GM18511 (cell line): ENCODE measurements around the gene CAPN7.
"Not testable (repeated sequence)": the region's sequence is repeated elsewhere in the genome, so short reads cannot be mapped to it uniquely, and the experiment has no call there.

ENCODE experiments used
- ATAC-seq: cut with Tn5 transposase; IDR thresholded peaks from one replicate; pipeline ENCODE4 v1.9.1; 2021; ENCODE audit warnings: mild to moderate bottlenecking, moderate library complexity; ENCODE audit not compliant: unreplicated experiment

CAPN7 gene

DNA sequence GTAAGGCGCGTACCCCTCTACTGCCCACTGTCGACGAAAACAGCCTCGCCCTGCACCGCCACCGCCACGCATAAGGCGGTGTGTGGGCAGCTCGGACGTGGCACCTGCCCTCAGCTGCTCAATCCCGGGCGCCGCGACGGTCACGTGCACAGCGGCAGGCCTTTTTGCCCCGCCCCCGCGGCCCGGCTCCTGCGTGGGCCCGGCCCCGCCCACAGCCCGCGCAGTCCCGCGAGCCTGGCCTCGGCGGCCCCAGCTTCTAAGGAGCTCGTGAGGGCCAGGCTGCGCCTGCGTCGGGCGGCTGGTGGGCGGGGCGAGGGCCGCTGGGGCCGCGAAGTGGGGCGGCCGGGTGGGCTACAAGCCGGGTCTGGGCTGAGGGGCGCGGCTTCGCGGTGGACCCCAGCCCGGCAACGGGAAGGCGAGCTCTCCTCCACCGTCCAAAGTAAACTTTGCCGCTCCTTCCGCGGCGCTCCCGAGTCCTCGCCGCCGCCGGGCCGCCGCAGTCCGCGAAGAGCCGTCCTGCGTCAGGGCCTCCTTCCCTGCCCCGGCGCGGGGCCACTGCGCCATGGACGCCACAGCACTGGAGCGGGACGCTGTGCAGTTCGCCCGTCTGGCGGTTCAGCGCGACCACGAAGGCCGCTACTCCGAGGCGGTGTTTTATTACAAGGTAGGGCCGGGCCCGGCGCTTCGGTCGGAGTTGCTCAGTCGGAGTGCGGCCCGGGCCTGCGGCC, at the start of gene CAPN7:
Gene CAPN7, plus strand, starts transcription at position 313 of the 728 bp plus-strand sequence. Its CDS starts 250 bp downstream, at position 563.
- peak; percentile 88 for ATAC-seq

DNA sequence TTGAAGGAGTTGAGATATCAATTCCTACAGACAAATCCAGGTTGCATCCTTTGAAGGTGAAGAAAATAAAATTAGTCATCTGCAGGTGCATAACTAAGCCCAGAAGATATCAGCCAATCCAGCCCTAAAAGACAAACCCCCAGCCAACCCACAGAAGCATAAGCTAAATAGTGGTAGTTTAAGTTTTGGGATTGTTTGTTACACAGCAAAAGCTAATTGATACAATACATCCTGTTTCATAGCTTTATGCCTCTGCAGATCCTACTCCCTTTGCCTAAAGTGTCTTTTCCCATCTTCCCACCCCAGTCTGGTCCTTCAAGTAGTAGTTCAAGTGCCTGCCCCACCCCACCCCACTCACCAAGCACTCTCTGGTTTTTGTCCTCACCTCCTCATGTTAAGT, 48.6 kb upstream of the CAPN7 start:
- no peak for ATAC-seq

DNA sequence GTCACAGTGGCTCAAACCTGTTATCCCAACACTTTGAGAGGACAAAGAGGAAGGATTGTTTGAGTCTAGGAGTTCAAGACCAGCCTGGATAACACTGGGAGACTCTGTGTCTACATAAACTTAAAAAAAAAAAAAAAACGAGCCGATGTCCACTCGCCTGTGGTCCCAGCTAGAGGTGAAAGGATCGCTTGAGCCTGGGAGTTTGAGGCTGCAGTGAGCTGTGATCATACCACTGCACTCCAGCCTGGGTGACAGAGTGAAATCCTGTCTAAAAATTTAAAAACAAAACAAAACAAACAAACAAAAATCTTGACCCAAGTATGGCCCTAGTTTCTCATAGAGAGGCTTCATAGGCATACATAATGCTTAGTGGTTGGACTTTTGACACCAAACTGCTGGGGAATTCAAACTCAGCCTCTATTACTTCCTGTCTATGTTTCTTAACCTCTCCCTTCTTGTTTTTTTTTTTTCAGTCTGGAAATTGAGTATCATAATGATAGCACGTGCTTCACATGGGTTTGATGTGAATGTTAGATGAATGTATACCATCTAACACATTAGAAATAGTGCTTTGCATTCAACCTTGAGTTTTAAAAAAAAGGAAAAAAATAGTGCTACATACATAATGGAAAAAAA, 46.4 kb upstream of the CAPN7 start:
- no peak for ATAC-seq

DNA sequence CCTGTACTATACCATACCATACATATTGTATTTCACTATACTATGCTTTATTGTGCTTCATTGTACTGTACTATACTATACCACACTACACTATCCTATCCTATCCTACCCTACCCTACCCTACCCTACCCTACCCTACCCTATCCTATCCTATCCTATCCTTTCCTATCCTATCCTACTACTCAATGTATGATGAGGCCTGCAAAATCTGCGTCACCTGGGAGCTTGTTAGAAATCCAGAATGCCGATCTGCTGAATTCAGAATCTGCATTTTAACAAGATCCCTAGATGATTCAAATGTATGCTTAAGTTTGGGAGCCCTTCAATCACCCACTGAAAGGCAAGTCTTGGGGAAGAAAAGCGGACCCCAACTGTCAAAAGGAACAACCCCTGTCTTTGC, 45.4 kb upstream of the CAPN7 start:
- no peak for ATAC-seq

DNA sequence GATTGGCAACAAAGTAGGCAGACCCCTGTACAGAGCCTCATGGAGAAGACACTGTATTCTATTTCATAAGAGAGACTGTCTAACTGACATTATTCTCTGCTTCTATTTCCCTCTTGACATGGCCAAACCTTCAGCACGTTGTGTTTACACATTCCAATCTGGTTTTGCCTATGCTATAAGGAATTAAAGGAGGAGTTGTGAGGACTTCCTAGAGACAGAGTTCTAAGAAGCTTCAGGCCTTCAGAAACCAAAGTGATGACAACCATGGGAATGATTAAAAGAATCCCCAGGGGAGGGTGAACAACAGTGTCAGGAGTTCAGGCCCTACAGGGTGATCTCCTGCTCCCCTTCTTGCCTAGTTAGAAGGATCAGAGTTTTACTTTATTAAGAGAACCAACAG, 44.9 kb upstream of the CAPN7 start:
- ATAC-seq: no peak

DNA sequence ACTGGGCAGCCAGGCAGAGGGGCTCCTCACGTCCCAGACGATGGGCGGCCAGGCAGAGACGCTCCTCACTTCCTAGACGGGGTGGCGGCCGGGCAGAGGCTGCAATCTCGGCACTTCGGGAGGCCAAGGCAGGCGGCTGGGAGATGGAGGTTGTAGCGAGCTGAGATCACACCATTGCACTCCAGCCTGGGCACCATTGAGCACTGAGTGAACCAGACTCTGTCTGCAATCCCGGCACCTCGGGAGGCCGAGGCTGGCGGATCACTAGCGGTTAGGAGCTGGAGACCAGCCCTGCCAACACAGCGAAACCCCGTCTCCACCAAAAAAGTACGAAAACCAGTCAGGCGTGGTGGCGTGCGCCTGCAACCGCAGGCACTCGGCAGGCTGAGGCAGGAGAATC, 42.4 kb upstream of the CAPN7 start:
- not testable (repeated sequence) for ATAC-seq

DNA sequence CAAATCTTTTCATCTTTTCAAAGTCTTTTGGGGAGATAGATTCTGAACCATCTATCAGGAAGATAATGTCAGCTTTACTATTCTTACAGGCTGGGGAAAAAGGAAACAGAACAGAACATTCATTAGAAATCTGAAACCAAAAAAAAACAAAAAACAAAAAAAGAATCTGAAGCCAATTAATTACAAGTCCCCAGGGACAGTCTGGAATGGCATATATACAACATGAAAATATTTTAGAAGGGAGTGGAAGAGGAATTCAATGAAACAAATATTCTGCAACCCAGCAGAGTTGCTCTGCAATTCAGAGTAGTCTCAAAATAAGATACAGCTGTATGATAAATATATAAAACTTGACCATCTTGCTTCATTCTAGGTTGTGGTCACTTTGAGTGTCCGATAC, 41.7 kb upstream of the CAPN7 start:
- no peak for ATAC-seq

DNA sequence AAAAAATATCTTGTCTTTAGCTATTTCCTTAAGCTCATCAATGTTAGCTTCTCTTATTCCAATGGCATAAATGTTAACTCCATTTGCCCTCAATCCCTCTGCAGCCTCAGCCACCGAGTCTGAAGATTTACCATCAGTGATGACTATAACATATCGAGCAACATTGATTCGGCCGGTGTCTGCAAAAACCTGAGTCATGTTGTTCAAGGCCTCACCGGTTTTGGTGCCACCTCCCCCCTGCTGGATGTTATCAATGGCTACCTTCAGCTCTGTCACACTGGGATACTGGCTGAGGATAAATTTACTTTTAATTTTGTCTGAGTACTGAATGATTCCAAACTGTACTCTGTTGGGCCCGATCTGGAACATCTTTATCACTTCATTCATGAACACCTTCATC, 41.0 kb upstream of the CAPN7 start:
- no peak for ATAC-seq

DNA sequence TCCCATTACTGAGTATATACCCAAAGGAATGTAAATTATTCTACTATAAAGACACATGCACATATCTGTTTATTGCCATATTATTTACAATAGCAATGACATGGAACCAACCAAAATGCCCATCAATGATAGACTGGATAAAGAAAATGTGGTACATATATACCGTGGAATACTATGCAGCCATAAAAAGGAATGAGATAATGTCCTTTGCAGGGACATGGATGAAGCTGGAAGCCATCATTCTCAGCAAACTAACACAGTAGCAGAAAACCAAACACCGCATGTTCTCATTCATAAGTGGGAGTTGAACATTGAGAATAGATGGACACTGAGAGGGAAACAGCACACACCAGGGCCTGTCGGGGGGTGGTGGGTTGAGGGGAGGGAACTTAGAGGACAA, 39.7 kb upstream of the CAPN7 start:
- not testable (repeated sequence) for ATAC-seq

DNA sequence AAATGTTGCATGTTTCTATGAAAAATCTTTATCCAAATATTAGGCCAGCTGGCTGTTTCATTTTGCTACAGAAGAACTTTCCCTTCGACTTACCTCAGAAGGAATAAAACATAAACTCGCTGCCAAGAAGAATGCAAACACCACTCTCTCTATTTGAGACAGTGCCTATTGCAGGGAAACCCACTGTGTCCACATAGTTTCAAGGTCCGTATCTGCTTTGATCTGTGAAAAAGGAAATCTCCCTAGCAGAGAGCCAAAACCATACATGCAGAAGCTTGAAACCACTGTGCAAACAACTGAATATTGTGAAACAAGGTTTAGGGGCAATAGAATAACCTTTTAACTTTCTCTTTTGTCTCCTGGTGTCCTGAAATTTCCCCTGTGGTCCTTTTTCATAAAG, 35.0 kb upstream of the CAPN7 start:
- peak; percentile 86 for ATAC-seq

DNA sequence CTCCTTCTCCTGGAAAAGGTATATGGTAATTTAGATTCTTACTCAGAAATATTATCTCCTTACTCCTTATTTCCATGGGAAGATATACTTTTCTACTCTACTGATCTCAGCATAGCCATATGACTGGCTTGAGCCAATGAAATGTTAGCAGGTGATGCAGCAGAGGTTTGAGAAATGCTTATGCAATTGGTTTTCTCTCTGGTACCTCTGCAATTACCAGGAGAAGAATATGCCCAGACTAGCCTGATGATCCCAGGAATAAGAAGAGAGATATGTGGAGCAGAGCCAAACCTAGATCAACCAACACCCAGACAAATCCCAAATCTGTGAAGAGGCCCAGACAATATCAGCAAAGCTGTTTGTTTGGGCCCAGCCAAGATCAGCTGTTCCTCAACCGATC, 33.2 kb upstream of the CAPN7 start:
- ATAC-seq: no peak

DNA sequence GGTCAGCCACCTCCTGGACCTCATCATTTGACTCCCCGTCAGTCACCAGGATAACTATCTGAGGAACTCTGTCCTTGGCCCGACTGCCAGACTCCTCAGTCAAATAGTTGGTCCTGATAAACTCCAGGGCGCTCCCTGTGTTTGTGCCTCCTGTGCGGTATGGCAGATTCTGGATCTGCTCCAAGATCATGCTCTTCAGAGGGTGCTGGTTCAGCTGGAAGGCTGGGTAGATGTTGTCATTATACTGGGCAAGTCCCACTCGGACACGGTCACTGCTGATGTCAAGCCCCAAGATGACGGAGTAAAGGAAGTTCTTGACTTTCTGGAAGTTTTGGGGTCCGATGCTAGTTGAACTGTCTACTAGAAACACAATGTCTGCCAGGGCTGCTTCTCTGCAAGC, 31.1 kb upstream of the CAPN7 start:
- no peak for ATAC-seq

DNA sequence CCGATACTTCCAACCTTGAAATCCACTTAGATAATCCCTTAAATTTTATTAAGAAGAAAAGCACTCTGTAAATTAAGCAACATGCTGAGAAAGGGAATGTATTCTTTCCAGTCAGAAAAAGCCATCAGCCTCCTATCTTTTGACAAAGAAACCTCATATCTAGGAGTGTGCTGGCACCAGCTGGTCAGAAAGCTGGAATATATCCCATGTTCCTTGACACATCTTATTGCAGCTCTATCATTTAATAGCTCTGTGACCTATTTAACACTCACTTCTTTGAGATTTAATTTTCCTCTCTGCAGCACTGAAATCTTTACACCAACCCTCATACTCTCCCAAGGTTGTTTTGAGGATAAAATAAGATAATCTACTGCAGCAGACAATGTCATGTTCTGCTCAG, 30.4 kb upstream of the CAPN7 start:
- no peak for ATAC-seq

DNA sequence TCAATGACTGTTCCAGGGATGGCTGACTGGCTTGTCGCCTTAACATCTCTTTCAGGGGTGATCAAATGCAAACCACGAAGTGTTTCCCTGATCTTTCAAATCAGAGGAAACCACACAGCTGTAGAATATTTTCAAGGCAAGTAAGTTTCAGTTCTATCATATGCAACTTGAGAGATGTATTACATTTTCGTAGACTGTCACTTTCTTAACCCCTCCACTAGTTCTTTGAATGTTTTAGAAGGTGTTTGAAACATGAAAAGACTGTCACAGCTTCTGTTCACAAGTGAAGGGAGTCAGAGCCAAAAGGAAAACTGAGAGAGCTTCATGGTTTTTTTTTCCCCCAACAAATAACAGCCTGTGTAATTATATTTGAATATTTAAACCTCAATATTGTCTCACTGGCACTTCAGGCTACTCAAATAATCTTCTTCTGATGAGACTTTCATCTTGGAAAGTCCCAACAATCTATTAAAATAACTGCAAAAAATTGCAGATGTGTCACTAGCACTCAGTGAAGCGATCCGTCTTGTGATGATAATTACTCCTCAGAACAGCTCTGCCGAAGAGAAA, 25.9 kb upstream of the CAPN7 start:
- ATAC-seq: peak; percentile 80

DNA sequence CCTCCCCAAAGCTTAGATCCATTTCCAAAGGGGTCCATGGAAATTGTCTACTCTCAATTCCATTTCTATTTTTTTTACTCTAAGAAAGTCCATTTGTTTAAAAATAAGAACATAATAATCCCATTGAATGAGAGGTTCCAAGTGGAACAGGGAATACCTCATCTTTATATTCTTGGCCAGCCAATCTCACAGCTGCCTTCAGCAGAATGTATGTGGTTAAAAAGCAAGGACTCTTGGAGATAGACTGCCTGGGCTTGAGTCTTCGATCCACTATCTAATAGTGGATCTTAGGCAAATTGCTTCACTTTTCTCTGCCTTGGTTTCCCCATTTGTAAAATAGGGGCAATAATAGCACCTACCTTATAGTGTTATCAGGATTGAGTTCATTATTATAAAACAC, 24.5 kb upstream of the CAPN7 start:
- ATAC-seq: no peak

DNA sequence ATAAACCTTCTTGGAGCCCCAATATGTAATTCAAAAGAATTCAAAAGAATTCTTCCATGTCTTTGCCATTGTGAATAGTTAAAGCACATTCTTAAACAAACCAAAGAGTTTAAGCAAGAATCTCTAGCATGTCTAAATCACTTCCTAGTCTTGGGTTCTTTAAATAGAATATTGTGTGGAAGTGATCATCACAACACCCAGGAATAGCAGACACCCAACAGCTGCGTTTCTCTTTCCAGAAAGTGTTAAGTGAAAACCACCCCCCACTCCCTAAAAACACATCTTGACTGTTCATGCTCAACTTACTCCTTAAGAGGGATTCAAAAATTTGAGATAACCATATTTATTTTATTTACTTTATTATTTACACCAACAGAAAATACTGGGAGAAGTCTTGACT, 24.1 kb upstream of the CAPN7 start:
- ATAC-seq: no peak

DNA sequence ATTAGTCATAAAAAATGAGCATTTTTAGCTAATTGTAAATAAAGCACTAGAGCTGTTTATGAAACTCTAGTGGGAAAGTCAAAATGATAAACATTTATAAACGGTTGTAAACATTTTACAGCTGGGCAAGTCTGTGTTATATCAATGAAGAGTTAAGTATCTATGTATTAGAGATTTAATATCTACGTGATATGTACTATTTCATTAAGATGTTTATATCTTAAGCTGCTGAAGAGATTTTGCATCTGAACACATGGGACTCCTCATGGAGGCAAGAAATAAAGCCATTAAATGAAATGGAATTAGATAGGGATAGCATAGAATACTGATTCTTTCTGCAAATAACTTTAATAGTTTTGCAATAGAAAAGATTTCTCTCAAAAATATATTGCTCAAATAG, 23.0 kb upstream of the CAPN7 start:
- no peak for ATAC-seq

DNA sequence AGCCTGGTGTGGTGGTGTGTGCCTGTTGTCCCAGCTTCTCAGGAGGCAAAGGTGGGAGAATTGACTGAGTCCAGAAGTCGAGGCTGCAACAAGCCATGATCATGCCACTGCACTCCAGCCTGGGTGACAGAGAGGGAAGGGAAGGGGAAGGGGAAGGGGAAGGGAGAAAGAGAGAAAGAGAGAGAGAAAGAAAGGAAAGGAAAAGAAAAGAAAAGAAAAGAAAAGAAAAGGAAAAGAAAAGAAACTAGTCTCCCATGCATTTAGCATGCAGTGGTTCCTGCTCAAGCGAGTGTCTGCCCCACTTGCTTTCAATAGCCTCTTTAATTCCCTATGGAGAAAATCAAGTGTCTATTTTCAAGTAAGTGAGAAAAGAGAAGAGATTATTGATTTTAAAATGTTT, 20.6 kb upstream of the CAPN7 start:
- ATAC-seq: no peak

DNA sequence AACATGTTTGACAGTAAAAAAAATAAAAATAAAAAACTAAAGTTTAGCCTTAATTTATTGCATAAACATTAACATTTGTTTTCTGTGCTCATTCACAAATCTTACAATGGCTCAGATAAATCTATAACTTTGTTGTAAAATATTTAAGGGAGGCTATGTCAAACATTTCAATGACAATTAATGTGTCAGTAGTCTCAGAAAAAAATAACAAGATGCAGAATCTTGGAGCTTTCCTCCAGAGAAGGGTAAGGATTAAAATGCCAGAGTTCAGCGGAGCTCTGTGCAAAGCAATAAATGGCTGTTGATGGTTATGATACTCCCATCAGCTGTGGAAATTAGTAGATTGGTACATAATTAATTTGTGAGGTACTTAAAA, 20.0 kb upstream of the CAPN7 start:
- ATAC-seq: no peak

DNA sequence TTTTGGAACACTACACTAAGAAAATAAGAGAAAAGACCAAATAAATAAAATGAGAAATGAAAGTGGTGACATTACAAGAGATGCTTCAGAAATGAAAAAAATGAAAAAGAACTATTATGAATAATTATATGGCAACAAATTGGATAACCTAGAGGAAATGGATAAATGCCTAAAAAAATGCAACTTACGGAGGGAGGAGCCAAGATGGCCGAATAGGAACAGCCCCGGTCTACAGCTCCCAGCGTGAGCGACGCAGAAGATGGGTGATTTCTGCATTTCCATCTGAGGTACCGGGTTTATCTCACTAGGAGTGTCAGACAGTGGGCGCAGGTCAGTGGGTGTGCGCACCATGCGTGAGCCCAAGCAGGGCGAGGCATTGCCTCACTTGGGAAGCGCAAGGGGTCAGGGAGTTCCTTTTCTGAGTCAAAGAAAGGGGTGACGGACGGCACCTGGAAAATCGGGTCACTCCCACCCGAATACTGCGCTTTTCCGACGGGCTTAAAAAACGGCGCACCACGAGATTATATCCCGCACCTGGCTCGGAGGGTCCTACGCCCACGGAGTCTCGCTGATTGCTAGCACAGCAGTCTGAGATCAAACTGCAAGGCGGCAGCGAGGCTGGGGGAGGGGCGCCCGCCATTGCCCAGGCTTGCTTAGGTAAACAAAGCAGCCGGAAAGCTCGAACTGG, 19.4 kb upstream of the CAPN7 start:
- ATAC-seq: not testable (repeated sequence)

DNA sequence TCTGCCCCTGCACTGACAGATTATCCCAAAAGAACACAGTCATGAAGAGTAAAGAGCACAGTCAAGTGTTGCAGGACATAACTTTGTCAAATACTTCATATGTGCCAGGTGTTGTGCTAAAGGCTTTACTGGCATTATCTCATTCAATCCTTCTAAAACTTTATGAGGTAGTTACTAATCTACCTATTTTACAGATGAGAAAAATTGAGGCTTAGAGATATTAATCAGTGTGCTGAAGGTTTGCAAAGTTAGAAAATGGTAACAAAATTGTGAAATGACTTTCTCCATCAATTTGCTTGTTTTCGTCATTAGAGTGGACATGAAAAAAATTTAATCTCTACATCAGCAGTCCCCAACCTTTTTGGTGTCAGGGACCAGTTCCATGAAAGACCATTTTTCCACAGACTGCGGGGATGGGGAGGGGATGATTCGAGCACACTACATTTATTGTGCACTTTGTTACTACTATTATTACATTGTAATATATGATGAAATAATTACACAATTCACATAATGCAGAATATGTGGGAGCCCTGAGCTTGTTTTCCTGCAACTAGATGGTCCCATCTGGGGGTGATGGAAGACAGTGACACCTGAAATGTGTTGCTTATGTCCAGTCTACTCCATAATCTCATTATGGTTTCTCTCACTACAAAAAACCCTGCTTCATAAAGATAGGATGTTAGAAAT, 8.6 kb upstream of the CAPN7 start:
- ATAC-seq: no peak
